IMR-90 (cell line): ENCODE results near the gene RPS6KA5.

Experiments
- BHLHE40 ChIP-seq: fragments of 150-350 bp; IDR thresholded peaks from 2 replicates; pipeline ENCODE4 v1.6.1; 2016; ENCODE audit warnings: mild to moderate bottlenecking, low read depth, low read length
- CEBPB ChIP-seq: IDR thresholded peaks from 2 replicates; pipeline ENCODE4 v1.6.1; 2012; ENCODE audit warnings: low read depth, low read length, improper control_type of control experiment
- CTCF ChIP-seq: conservative IDR thresholded peaks from 2 replicates; pipeline ENCODE4 v1.5.1; 2012; ENCODE audit warnings: mild to moderate bottlenecking, low read depth, low read length, improper control_type of control experiment
- MAZ ChIP-seq: IDR thresholded peaks from 2 replicates; pipeline ENCODE4 v1.6.1; 2012; ENCODE audit warnings: low read depth, mild to moderate bottlenecking, low read length, improper control_type of control experiment, moderate library complexity, borderline replicate concordance
- POLR2A ChIP-seq: IDR thresholded peaks from 2 replicates; pipeline ENCODE4 v1.6.1; 2012; ENCODE audit warnings: mild to moderate bottlenecking, low read depth, low read length
- RFX5 ChIP-seq: IDR thresholded peaks from 2 replicates; pipeline ENCODE4 v1.8.0; 2012; ENCODE audit warnings: low read depth, mild to moderate bottlenecking, low read length, moderate library complexity
- SMC3 ChIP-seq: fragments of 150-350 bp; IDR thresholded peaks from 2 replicates; pipeline ENCODE4 v1.6.1; 2016; ENCODE audit warnings: low read depth, mild to moderate bottlenecking, antibody characterized with exemption, low read length, moderate library complexity

GRCh38 chr14:90911121-90911520 lies 149.3 kb downstream of the RPS6KA5 start:
- no peak for TF ChIP-seq CEBPB
- no peak for TF ChIP-seq CTCF
- no peak for TF ChIP-seq BHLHE40
- TF ChIP-seq RFX5: no peak
- TF ChIP-seq POLR2A: no peak
- TF ChIP-seq MAZ: no peak
- TF ChIP-seq SMC3: no peak
